ENCODE measurements around the gene GINS1.

GRCh38 chr20:25368526-25368925 lies 38.9 kb upstream of the GINS1 start:
- TF ChIP-seq CTCF (IDR thresholded peaks at IDR 0.05): no peak
- no peak for TF ChIP-seq POLR2A (IDR thresholded peaks at IDR 0.05)
